ENCODE data around the gene ASTN1. TPM values are rescaled to one million over a fixed set of nuclear protein-coding genes. Genes with fewer than 3 reads are reported as not detected.

Gene ASTN1
- total and polyA plus RNA-seq, 9 donors, result 3.8 to 8.5 (median 6.2) TPM

GRCh38 chr1:176905648-176906047 lies 258.9 kb downstream of the ASTN1 start:
- Histone ChIP-seq H3K27ac (ENCODE audit: low read length) (no peak overlapping the region), H3K36me3 (ENCODE audit: control insufficient read depth, insufficient read depth, low read length) (no peaks in the 10 kb centered on the region), H3K4me3 (ENCODE audit: low read length) (no peak overlapping the region), H3K27me3 (ENCODE audit: control insufficient read depth, insufficient read depth, low read length) (peaks cover 13% of the 10 kb centered on the region), H3K4me1 (ENCODE audit: control insufficient read depth, insufficient read depth, low read length) (peaks cover 9% of the 10 kb centered on the region), H3K9me3 (replicated peaks; ENCODE audit: control insufficient read depth, low read depth, low read length) (no peaks in the 10 kb centered on the region)
- WGBS (ENCODE audit: insufficient coverage), result 88% methylated on average over 5 of the region's 7 CpGs
- no peak for DNase-seq

DNA sequence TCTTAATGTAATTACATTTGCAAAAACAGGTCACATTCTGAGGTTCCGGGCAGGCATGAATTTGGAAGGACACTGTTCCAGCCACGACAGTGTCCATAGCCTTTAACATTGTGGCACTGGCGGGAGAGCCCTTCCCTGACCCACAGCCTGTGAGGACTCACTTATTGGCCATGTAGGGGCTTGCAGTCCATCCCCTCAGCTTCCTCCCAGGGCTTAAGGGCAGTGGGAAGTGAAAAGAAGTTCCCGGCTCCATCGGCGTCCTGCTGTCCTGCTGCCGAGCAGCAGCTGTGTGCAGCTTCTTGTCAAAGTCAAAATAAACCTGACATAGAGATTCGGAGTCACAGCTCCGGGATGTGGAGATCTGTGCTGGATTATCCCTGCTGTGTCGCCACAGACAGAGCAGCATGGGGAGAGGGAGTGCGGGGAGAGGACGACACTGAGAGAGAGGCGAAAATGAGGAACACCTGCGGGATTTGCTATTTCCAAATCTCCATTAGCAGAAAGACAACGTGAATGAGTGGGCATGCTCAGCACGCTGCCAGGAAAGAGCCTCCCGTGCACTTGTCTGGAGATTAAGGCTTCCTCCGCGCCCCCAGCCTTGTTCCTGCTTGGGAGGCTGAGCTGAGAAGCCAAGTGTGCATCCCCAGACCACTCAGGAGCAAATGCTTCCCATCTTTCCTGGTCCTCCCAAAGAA lies 260.3 kb downstream of the ASTN1 start:
- H3K4me1 ChIP-seq (ENCODE audit: control insufficient read depth, insufficient read depth, low read length), result peaks cover 9% of the 10 kb centered on the region
- no peaks in the 10 kb centered on the region for H3K36me3 ChIP-seq (ENCODE audit: control insufficient read depth, insufficient read depth, low read length)
- 12% methylated on average over 16 of the region's 19 CpGs for WGBS (ENCODE audit: insufficient coverage)
- no peak overlapping the region for H3K27ac ChIP-seq (ENCODE audit: low read length)
- peaks cover 13% of the 10 kb centered on the region for H3K27me3 ChIP-seq (ENCODE audit: control insufficient read depth, insufficient read depth, low read length)
- peak; percentile 26 for DNase-seq
- no peak overlapping the region for H3K4me3 ChIP-seq (ENCODE audit: low read length)
- no peaks in the 10 kb centered on the region for H3K9me3 ChIP-seq (replicated peaks; ENCODE audit: control insufficient read depth, low read depth, low read length)

DNA sequence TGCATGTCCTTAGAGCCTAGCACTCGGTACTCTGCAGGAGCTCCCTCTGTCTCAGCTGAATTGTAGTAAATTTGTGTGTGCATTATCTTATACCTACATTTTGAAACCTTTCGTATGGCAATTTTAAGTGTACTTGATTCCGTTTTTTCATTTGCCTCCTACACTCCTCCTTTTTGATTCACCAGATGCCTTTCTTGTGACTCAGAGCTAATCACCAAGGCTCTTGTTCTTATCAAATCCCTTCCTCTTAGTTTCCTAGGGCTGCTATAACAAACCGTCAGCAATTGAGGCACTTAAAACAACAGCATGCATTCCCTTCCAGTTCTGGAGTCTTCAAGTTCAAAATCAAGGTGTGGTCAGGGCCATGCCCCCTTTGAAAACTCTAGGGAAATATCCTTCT lies 261.0 kb downstream of the ASTN1 start:
- WGBS (ENCODE audit: insufficient coverage), result 91% methylated on average over 3 of the region's 4 CpGs
- DNase-seq, result no peak
- Histone ChIP-seq H3K4me1 (ENCODE audit: control insufficient read depth, insufficient read depth, low read length) (peaks cover 9% of the 10 kb centered on the region), H3K4me3 (ENCODE audit: low read length) (no peak overlapping the region), H3K9me3 (replicated peaks; ENCODE audit: control insufficient read depth, low read depth, low read length) (no peaks in the 10 kb centered on the region), H3K27me3 (ENCODE audit: control insufficient read depth, insufficient read depth, low read length) (peaks cover 14% of the 10 kb centered on the region), H3K36me3 (ENCODE audit: control insufficient read depth, insufficient read depth, low read length) (no peaks in the 10 kb centered on the region), H3K27ac (ENCODE audit: low read length) (no peak overlapping the region)

- Histone ChIP-seq H3K4me3 (ENCODE audit: low read length) (no peak overlapping the region), H3K27me3 (ENCODE audit: control insufficient read depth, insufficient read depth, low read length) (peaks cover 10% of the 10 kb centered on the region), H3K27ac (ENCODE audit: low read length) (no peak overlapping the region), H3K4me1 (ENCODE audit: control insufficient read depth, insufficient read depth, low read length) (peaks cover 8% of the 10 kb centered on the region), H3K9me3 (replicated peaks; ENCODE audit: control insufficient read depth, low read depth, low read length) (no peaks in the 10 kb centered on the region), H3K36me3 (ENCODE audit: control insufficient read depth, insufficient read depth, low read length) (no peaks in the 10 kb centered on the region)
- DNase-seq, result no peak
- WGBS (ENCODE audit: insufficient coverage), result 57% methylated on average over 1 of the region's 2 CpGs
Observed at GRCh38 chr1:176899321-176899720, 265.2 kb downstream of the ASTN1 start.

DNA sequence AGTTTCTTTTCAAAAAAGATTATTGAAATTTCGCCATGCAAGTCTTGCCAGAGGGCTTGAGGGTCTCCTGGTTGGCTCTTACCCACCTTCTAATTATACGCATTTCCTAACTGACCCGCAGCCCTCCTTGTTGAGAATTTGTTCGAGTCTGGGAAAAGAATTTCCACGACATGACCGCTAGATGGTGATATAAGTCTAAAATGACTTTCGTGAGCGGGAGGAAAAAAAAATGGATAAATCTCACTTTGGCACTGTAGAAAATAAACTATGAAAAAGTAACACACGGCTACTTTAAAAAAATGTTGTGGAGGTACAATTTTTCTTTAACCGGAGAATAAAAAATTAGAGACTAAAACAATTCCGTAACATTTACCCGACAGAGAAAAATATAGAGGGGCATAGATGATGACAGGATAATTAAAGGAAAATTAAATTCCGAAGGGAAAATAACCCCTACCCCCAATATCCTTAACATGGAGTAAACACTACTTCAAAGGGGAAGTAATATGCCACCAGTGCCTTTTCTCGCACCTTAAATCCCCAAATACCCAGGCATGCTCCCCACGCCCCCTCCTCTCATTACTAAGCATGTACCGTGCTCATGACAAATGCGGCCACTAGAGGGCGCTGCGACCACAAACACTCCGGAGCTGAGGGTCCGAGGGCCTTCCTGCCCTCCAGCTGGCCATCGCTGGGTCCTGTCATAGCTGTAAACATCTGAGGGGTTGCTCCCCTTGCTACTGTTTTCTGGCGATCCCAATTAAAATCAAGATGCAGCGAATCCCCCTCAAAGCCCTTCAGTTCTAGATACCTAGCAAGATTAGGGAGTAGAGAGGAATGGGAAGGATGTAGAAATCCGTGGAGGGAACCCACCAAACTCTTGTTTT lies 266.9 kb downstream of the ASTN1 start:
- WGBS (ENCODE audit: insufficient coverage), result 0% methylated on average over 9 of the region's 25 CpGs
- Histone ChIP-seq H3K4me3 (ENCODE audit: low read length) (peak overlapping the region; percentile 2), H3K9me3 (replicated peaks; ENCODE audit: control insufficient read depth, low read depth, low read length) (no peaks in the 10 kb centered on the region), H3K27ac (ENCODE audit: low read length) (no peak overlapping the region), H3K4me1 (ENCODE audit: control insufficient read depth, insufficient read depth, low read length) (peaks cover 4% of the 10 kb centered on the region), H3K27me3 (ENCODE audit: control insufficient read depth, insufficient read depth, low read length) (peaks cover 5% of the 10 kb centered on the region), H3K36me3 (ENCODE audit: control insufficient read depth, insufficient read depth, low read length) (no peaks in the 10 kb centered on the region)
- DNase-seq, result peak; percentile 80

DNA sequence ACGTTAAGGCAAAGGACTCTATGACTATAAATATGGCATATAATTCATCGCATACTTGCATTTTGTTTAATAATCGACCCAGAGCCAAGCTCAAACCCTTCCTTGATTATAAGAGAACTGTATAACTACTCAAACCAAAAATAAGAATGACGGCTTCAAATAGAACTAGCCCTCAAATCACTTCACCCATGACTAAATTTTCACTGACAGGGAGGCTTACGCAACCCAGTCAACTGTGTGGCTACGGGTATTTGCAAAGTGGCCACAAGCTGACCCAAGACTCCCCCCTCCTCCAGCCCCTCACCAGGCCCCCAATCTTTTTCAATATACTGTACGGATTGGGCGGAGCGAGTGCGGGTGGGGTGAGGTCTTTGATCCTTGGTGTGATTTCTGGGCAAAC lies 268.3 kb downstream of the ASTN1 start:
- Histone ChIP-seq H3K36me3 (ENCODE audit: control insufficient read depth, insufficient read depth, low read length) (no peaks in the 10 kb centered on the region), H3K4me1 (ENCODE audit: control insufficient read depth, insufficient read depth, low read length) (peaks cover 4% of the 10 kb centered on the region), H3K27ac (ENCODE audit: low read length) (no peak overlapping the region), H3K27me3 (ENCODE audit: control insufficient read depth, insufficient read depth, low read length) (peaks cover 2% of the 10 kb centered on the region), H3K9me3 (replicated peaks; ENCODE audit: control insufficient read depth, low read depth, low read length) (no peaks in the 10 kb centered on the region), H3K4me3 (ENCODE audit: low read length) (no peak overlapping the region)
- WGBS (ENCODE audit: insufficient coverage), result 90% methylated on average over 2 of the region's 10 CpGs
- no peak for DNase-seq

DNA sequence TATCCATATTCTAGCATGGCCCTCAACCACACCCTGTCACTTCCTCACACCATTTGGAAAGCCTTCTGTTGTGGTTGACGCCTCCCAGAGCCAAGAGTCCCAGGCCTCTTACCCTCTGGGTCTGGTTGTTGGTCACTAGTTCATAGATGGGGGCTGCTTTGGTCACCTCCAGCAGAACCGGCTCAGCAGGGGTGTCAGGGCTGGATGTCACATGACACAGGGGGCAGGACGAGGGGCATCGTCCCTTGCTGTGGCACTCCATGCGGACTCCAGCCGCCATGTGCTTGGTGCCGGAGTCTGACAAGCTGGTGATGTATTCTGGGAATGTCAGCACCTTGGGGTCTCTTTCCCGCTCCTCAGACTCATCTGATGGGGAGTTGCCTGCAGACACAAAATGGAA lies 270.1 kb downstream of the ASTN1 start:
- Histone ChIP-seq H3K36me3 (ENCODE audit: control insufficient read depth, insufficient read depth, low read length) (no peaks in the 10 kb centered on the region), H3K4me3 (ENCODE audit: low read length) (no peak overlapping the region), H3K4me1 (ENCODE audit: control insufficient read depth, insufficient read depth, low read length) (peaks cover 4% of the 10 kb centered on the region), H3K27me3 (ENCODE audit: control insufficient read depth, insufficient read depth, low read length) (peaks cover 2% of the 10 kb centered on the region), H3K9me3 (replicated peaks; ENCODE audit: control insufficient read depth, low read depth, low read length) (no peaks in the 10 kb centered on the region), H3K27ac (ENCODE audit: low read length) (no peak overlapping the region)
- DNase-seq, result no peak
- WGBS (ENCODE audit: insufficient coverage), result 81% methylated on average over 7 of the region's 8 CpGs

DNA sequence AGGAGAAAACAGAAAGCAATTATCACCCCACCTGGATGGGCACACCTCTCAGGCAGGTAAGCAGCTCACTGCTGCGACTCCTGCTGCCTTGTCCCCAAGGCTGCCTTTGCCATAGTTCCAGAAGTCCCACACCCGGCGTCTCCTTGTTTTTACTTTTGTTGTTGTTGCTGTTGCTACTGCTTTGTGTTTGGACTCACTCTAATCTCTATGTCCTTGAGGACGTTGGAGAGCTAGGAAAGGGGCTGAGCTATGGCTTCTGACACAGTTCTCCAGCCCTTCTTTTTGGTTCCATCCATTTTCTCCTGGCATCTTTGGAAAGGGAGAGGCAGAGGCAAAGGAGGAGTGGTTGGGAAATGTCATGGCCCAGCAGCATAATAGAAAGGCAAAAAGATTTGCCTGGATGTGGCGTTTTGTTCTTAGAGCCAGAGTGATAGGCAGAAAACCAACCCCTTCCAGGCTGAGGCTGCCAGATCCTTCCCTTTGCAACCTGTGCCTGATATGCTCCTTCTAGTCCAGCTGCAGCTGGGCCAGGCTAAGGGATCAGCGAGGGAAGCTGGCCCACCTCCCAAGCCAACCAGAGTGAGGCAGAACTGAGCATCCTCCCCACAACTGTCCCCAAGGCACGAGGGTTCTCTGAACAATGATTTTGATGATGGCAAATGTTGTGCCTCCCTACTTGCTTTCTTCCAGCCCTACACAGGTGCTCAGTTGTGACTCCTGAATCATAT lies 270.7 kb downstream of the ASTN1 start:
- Histone ChIP-seq H3K4me3 (ENCODE audit: low read length) (no peak overlapping the region), H3K36me3 (ENCODE audit: control insufficient read depth, insufficient read depth, low read length) (no peaks in the 10 kb centered on the region), H3K9me3 (replicated peaks; ENCODE audit: control insufficient read depth, low read depth, low read length) (no peaks in the 10 kb centered on the region), H3K27ac (ENCODE audit: low read length) (no peak overlapping the region), H3K27me3 (ENCODE audit: control insufficient read depth, insufficient read depth, low read length) (peaks cover 2% of the 10 kb centered on the region), H3K4me1 (ENCODE audit: control insufficient read depth, insufficient read depth, low read length) (peaks cover 4% of the 10 kb centered on the region)
- no peak for DNase-seq
- WGBS (ENCODE audit: insufficient coverage), result 71% methylated on average over 4 of the region's 7 CpGs

GRCh38 chr1:176888471-176889032 lies 276.0 kb downstream of the ASTN1 start:
- Histone ChIP-seq H3K4me3 (ENCODE audit: low read length) (no peak overlapping the region), H3K36me3 (ENCODE audit: control insufficient read depth, insufficient read depth, low read length) (no peaks in the 10 kb centered on the region), H3K9me3 (replicated peaks; ENCODE audit: control insufficient read depth, low read depth, low read length) (no peaks in the 10 kb centered on the region), H3K4me1 (ENCODE audit: control insufficient read depth, insufficient read depth, low read length) (no peaks in the 10 kb centered on the region), H3K27ac (ENCODE audit: low read length) (no peak overlapping the region), H3K27me3 (ENCODE audit: control insufficient read depth, insufficient read depth, low read length) (no peaks in the 10 kb centered on the region)
- no peak for DNase-seq
- WGBS (ENCODE audit: insufficient coverage), result 90% methylated on average over 2 of the region's 3 CpGs

DNA sequence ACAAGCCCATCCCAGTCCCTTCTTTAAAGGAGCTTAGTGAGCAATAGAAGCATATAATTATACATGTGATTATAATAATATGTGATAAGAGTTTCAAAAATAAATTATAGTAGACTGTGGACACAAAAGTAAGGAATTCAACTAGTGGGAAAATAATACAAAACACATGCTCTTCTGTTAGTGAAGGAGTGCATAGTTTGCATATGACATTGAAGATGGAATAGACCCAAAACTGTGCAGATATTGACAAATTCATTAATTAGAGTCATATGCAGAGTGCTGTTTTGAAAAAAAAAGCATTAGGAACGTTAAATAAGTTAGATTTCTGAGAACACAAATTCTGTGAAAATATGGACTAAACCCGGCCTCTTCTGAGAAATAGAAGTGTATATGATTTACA lies 278.8 kb downstream of the ASTN1 start:
- Histone ChIP-seq H3K4me1 (ENCODE audit: control insufficient read depth, insufficient read depth, low read length) (no peaks in the 10 kb centered on the region), H3K27me3 (ENCODE audit: control insufficient read depth, insufficient read depth, low read length) (no peaks in the 10 kb centered on the region), H3K4me3 (ENCODE audit: low read length) (no peak overlapping the region), H3K9me3 (replicated peaks; ENCODE audit: control insufficient read depth, low read depth, low read length) (no peaks in the 10 kb centered on the region), H3K36me3 (ENCODE audit: control insufficient read depth, insufficient read depth, low read length) (no peaks in the 10 kb centered on the region), H3K27ac (ENCODE audit: low read length) (peak overlapping the region; percentile 33)
- peak; percentile 80 for DNase-seq
- WGBS (ENCODE audit: insufficient coverage), result no CpG with 5 or more reads among the region's 2 CpGs
